DMS153 treated with DMSO at 0.1 percent for 48 hours (cell line): Measurements from ENCODE around the gene FHAD1.
"Not testable (repeated sequence)": the region's sequence is repeated elsewhere in the genome, so short reads cannot be mapped to it uniquely, and the experiment has no call there.

Experiments
- DNase-seq: peaks from one replicate; lab custom pipeline; 2025; ENCODE audit not compliant: unreplicated experiment; lab: John Stamatoyannopoulos, UW

Gene FHAD1

GRCh38 chr1:15303935-15304334, 56.9 kb downstream of the FHAD1 start:
- DNase-seq: peak; percentile 30

DNA sequence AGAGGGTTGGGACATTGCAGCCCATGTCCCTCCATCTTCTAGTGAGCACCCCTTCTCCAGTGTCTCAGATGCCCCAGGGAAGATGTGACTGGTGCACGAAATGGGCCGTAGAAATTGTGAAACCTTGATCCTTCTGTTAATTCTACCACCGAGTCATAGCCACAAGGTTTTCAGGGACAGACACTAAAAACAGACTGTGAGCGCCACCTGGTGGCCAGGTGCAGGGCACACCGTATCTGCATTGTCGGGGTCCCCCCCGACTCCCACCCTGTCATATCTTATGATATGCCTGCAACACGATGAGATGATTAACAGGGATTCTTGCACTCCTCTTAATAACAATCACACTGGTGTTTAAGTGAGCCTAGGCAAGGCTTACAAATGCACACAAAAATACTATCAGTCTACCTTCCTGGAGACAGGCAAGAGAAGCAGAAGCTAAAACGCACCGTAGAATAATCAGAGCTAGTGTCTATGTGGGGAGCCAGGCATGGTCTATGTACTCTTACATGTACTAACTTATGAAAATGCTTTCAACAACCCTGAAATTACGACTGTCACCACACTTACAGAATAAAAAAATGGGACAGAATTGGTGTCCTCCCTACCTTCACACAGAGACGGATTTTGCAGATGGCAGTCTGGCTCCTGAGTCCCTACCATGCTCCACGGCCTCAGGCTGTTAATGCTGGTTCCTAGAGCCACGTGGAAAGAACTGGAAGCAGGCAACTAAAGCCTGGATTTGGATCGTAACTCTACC, 57.9 kb downstream of the FHAD1 start:
- DNase-seq: peak; percentile 43

DNA sequence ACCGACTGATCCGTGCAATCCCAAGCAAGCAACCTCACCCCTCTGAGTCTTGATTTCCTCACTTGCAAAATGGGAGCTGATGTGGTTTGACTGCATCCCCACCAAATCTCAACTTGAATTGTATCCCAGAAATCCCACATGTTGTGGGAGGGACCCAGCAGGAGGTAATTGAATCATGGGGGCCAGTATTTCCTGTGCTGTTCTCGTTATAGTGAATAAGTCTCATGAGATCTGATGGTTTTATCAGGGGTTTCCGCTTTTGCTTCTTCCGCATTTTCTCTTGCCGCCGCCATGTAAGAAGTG, 58.4 kb downstream of the FHAD1 start:
- DNase-seq: no peak

DNA sequence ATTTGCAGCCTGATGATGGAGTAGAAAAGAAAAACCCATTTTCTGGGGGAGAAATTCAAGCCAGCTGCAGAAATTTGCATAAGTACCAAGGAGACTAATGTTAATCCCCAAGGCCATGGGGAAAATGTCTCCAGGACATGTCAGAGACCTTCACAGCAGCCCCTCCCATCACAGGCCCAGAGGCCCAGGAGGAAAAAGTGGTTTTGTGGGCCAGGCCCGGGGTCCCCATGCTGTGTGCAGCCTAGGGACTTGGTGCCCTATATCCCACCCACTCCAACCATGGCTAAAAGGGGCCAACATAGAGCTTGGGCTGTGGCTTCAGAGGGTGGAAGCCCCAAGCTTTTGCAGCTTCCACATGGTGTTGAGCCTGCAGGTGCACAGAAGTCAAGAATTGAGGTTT, 59.3 kb downstream of the FHAD1 start:
- not testable (repeated sequence) for DNase-seq

DNA sequence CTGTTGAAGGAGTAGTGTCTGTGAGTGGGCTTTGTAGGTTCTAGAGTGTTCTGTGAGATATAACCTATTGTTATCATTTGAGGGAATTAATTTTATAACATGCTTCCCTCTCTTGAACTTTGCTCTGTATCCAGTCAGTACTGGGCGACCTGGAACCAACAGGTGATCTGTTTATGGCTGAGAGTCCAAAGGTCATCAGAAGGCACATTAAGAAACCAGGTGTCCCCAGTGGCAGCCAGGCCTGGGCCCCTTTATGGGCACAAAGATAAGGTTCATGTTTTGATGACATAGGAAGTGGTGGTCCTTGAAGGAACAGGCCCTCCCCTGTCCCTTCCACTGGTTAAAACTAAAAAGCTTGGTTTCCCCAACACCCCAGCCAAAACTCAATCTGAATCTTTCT, 61.1 kb downstream of the FHAD1 start:
- no peak for DNase-seq

DNA sequence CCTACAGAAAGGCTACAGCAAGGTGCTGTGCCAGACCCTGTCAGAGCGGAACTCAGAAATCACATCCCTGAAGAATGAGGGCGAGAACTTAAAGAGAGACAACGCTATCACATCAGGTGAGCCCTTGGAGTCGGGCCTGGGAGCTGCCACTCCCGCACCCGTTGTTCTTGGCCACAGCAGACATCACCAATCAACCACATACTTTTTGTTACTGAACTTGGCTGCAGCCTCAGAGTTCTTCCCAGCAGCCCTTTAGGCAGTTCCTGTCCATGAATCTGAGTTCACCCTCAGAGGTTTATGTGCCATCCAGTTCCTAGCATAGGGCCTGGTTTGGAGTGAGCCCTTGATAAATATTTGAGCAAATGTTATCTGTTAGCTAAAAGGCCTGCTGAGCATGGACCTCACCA, 61.6 kb downstream of the FHAD1 start:
- DNase-seq: no peak

- DNase-seq: no peak
Observed at GRCh38 chr1:15309687-15310086, 62.7 kb downstream of the FHAD1 start.

DNA sequence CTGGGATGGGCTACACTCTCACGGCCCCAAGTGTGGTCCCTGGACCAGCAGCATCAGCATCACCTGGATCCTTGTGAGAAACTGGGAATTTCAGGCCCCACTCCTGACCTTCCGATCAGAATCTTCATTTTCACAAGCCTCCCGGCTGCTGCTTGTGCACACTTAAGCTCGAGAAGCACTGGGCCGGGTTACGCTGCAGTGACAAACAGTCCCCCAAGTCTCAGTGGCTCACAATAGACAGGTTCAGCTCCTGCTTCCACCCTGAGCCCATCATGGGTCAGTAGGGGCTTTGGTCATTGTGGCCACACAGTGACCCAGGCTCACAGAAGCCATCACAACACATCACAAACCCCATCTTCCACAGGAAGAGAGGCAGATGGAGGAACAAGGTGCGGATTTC, 63.5 kb downstream of the FHAD1 start:
- DNase-seq: no peak

DNA sequence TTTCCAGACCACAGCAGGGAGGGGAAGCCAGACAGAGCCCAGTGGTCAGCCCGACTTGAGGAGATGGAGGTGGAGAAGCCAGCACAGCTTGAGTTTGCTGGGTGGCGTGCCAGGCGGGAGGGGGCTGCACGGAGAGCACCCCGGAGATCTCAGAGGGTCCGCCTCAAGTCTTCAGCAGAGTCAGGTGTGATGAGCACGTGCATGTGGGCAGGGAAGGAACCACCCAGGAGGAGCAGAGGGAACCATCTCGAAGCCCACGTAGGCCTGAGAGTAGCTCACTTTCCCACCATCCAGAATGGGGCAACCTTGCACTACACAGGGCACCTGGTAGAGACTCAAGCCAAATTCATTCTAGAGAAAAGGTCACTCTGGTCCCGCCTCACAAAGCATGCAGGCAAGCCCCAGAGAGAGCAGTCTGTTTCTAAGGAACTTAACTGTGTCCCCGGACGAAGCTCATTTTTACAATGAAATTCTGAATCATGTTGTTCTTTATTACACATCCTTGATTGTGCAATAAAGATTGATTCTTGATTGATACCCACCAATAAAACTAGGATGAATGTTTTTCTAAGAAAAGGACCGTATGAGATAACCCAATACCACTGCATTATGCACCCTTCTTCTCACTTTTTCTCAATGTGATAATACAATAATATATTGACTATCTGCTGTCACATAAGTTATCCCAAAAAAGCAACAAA, 64.2 kb downstream of the FHAD1 start:
- DNase-seq: no peak

DNA sequence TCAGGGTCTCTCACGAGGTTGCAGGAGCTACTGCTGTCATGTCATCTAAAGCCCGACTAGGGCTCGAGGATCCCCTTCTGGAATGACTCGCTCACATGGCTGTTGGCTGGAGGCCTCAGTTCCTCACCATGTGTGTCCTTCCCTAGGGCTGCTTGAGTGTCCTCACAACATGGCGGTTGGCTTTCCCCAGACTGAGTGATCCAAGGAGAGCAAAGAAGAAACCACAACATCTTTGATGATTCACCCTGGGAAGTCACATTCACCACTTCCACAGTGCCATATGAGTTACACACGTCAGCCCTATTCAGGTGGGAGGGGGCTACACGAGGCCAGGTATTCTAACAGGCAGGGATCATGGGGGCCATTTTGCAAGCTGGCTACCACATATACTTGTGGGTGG, 64.9 kb downstream of the FHAD1 start:
- no peak for DNase-seq

DNA sequence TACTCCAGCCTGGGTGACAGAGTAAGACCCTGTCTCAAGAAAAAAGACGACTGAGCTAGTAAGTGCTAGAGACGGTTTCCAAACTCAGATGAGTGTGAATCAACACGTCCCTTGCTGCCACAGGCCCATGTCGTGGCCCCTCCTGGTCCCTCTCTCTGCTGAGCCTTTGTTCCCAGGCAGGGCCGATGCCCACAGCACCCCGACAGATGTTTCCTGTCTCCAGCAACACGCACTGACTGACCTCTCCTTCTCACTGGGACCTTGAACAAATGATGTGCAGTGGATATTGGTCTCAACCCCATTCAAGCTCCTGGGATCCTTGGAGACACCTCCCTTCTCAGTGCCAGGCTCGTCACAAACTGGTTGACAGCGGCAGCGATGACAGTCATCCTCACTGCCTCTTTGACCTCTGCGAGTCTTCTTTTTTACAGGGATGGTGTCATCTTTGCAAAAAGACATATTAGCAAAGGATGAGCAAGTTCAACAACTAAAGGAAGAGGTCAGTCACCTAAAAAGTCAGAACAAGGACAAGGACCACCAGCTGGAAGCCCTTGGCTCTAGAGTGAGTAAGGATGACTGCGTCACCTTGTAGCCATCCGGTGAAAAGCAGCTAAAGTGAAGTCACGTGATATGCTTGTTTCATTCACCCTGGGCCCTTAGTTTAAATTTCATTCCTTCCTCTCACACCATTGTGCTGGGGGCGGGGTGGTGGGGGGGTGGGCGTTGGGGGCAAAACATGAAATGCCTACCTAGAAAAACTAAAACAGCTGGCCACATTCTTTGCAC, 65.8 kb downstream of the FHAD1 start:
- no peak for DNase-seq

DNA sequence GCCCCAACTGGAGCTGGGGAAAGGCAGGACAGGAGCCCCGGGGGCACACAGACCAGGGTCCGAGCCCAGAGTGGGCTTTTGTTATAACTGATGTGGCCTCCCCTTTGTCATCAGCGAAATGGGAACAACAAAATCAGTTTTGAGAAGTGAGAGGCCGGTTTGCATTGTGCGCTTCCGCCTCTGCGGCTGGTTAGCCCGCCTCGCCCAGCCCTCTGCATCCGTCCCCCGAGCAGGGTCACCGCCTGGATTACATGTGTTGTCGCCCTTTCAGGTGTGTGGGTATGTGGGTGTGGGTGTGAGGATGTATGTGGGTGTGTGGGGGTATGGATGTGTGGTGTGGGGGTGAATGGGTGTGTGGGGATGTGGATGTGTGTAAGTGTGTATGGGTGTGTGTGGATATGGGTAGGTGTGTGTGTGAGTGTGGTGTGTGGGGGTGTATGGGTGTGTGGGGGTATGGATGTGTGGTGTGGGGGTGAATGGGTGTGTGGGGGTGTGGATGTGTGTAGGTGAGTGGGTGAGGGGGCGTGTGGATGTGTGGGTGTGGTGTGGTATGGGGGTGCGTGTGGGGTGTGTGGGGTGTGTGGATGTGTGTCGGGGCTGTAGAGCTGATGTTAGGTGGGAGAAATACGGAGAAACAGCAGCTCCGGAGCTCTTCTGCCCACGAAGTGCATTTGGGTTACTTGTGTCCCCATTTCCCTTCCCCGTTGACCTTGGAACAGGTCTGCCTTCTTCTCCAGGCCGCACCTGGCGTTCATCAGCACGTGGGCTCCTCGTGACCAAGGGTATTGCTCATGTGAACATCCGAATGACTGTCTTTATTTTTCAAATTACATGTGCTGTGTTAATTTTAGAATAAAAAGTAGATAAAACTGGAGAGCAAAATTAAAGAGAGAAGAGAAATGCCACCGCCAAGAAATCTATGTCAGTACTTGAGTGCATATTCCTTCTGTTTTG, 67.6 kb downstream of the FHAD1 start:
- DNase-seq: no peak

DNA sequence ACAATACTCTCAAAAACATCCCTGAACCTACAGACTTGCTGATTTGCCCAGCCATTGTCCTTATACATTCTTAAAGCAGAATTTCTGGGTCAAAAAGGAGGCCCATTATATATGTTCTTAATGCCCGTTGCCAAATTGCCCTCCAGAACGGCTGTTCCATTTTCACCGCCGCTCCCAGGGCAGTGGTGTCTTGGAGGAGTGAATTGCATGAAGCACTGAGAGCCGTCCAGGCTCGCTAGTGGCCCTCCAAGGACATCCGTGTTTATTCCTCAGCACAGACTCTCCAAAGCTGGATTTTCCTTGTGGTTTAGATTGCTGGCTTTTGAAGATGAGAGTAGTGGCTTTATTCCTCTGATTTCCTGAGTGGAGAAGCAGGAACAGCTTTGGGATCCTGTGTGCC, 68.8 kb downstream of the FHAD1 start:
- DNase-seq: no peak

DNA sequence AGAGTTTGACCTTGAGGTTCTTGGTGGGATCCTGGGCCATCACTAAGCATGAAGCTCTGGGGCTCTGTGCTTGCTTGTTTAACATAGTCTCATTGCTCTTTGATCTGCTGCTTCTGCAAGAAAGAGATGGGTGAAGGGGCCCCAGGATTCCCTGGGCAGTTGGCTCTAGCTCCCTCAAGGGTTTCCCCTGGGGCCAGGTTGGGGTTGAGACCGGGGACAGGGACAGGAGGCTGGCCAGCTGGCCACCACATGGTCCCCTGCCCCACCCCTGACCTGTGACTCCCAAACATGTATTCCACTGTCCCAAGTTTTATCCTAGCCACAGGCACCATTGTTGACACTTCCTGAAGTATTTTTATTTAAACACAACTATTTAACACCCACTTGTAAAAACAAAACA, 69.5 kb downstream of the FHAD1 start:
- DNase-seq: no peak

DNA sequence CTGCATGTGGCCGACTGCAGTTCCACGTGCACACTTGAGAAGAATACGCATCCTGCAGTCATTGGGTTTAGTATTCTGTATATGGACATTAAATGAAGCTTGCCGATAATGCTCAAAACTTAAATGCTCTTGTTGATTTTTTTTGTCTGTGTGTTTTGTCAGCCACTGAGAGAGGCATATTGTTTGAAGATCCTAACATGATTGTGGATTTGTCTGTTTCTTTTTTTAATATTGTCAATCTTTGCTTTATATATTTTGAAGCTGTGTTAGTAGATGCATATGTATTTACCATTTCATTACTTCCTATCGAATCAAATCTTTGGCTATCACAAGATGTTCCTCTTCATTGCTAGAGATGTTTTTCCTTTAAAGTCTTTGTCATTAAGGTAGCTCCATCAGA, 73.2 kb downstream of the FHAD1 start:
- DNase-seq: no peak

DNA sequence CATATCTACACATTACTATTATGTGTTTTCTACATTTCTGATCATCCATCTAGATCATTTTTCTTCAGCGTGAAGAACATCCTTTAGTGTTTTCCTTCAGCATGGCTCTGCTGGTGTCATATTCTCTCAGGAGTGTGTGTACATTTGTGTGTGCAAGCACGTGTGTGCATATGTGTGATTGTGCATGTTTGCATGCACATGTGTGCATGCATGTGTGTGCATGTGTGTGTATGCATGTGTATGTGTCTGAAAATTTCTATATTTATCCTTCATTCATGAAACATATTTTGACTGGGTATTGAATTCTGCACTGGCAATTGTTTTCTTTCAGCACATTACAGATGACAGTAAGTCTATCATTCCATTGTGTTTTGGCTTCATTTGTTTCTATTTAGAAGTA, 74.6 kb downstream of the FHAD1 start:
- DNase-seq: no peak

DNA sequence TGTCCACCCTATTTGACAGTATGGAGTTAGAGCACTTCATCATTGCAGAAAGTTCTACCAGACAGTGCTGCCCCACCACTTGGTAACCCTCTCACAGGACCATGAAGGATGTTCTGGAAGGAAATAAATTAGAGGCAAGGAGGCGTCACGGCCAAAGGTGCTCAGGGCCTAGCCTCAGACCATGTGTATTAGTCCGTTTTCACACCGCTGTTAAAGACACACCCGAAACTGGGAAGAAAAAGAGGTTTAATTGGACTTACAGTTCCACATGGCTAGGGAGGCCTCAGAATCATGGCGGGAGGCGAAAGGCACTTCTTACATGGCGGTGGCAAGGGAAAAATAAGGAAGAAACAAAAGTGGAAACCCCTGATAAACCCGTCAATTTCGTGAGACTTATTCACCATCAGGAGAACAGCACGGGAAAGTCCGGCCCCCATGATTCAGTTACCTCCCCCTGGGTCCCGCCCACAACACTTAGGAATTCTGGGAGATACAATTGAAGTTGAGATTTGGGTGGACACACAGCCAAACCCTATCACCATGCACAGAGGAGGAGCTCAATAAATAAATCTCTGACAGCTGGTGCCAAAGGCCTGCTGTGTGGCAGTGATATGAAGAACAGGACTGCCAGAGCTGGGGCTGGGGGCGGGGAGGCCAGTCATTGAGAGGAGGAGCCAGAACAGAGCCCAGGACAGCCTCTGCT, 75.8 kb downstream of the FHAD1 start:
- peak; percentile 59 for DNase-seq

DNA sequence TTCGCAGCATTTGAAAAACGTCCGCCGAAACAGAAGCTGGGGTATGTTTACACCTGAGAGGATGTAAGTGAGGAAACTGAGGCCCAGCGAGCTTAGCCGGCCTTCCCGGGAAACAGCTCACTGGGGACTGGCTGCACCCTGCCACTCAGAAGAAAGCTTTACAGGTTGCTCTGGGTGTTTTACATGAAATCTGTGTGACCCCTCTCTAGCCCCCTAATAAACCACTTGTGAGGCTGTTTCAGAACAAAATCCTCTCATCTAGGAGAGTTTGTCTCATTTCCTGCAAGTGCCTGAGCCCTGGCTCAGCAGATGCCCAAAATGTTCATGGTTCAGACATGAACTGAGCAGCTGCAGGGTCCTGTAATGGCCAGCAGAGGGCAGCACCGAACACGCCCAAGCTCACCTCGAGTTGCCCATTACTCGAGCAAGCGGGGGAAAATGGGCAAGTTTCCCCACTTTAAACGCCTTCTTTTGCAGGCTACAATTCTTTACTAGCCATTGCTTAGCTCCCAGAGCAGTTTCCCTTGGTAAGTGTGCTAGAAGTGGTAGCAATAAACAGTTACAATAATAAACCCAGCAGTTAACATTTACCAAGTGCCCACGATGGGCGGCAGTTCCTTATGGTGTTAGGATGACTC, 76.4 kb downstream of the FHAD1 start:
- peak; percentile 75 for DNase-seq

GRCh38 chr1:15323989-15324868, 77.2 kb downstream of the FHAD1 start:
- DNase-seq: no peak
